Activated CD4-positive, alpha-beta T cell treated with anti-CD3 and anti-CD28 coated beads, Interleukin-2, amount 50 U/mL, for 24 hours (primary cell): ENCODE results near the gene CHAC1.

Experiments
- DNase-seq, 2 donors: peaks; one replicate each; pipeline ENCODE4 v3.0.0-alpha.2; 2020; ENCODE audit warnings: low read depth in 1 of 2, low spot score in 1 of 2

CHAC1 gene

GRCh38 chr15:40923551-40923950, 29.7 kb upstream of the CHAC1 start:
- no peak for DNase-seq

GRCh38 chr15:40925495-40925862, 27.8 kb upstream of the CHAC1 start:
- DNase-seq: no peak

DNA sequence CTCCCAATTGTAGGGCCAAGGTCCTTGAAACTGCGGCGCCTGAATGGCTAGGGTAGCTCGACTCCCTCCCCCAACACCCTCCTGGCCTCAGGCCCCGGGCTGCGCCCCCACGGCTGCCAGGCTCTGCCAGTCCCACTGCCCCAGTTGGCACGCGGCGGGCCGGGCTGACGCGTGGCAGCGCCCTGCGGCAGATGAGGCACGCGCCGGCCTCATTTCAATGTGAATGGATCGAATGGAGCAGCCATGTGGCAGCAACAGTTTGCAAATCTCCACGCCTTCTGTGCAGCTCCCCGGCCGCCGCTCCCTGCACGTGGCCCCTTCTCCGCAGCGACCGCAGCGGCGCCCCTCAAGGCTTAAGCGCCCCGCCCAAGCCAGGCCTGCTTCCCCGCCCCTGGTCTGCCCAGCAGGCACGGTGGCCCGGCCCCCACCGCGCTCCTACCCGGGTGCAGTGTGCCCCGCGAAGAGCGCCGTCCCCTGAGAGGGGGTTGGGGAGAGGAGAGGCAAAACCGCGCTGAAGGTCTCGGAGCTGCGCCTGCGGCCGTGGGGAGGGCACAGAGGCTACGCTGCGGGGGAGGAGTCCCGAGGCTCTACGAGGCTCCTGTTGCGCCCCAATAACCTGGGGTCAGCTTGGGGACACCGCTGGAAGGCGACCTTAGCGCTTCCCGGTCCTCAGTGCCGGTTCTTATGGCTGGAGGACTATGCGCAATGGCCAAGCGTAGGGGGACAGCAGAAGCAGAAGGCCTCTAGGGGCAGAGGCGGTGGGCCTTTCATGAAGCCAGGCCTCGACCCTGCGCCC, 27.2 kb upstream of the CHAC1 start:
- DNase-seq: no peak

DNA sequence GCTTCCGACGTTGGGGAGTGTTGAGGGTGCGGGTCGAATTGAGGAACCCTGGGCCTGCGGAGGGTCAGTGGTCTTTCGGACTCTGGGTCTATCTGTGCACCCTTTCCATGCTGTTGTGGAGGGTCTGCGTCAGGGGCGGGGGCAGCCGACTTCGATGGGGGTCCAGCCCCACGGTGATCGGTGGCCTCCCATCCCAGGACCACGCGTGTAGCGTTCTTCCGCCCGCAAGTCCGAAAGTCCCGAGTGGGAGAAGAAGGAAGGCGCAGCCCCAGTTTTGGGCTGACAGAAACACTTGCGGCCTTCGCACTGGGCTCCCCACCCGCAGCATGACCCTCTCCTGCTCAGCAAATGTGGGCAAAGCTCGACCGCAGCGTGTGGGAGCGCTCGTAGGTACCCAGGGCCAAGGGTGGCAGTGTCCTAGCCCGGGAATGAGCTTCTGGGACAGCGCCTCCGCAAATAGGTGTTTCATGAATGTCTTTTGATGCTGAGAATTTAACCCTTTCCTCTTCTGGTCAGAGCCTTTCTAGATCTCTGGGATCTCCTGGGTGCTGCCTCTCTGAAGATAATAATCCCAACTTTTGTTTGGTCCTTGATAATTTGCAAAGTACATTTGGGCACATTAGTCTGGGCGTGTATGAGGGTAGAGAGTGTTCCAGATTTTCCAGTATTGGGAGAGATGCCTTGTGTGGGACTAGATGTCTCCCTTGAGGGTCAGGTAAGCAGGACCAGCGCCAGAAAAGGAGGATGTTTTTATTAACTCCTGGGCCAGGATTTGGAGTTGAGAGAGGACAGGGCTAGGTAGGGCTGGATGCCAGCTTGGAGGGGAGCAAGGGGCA, 26.4 kb upstream of the CHAC1 start:
- DNase-seq: no peak

DNA sequence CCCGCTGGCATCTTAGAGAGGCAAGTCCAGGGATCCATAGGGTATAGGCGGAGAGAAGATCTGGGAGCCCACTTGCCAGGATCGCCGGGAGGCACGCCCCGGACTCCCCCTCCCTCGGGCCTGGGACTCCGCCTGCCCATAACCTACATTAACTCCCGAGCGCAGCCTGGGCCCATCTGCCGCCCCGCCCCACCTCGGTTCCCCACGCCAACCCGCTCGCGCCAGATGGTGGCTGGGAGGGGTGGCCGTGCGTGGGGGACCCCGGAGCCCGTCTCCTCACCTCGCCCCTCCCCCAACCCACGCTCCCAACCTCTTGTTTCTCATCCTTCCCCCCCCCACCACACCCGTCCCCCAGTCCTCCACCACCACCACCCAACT, 25.8 kb upstream of the CHAC1 start:
- DNase-seq: no peak

DNA sequence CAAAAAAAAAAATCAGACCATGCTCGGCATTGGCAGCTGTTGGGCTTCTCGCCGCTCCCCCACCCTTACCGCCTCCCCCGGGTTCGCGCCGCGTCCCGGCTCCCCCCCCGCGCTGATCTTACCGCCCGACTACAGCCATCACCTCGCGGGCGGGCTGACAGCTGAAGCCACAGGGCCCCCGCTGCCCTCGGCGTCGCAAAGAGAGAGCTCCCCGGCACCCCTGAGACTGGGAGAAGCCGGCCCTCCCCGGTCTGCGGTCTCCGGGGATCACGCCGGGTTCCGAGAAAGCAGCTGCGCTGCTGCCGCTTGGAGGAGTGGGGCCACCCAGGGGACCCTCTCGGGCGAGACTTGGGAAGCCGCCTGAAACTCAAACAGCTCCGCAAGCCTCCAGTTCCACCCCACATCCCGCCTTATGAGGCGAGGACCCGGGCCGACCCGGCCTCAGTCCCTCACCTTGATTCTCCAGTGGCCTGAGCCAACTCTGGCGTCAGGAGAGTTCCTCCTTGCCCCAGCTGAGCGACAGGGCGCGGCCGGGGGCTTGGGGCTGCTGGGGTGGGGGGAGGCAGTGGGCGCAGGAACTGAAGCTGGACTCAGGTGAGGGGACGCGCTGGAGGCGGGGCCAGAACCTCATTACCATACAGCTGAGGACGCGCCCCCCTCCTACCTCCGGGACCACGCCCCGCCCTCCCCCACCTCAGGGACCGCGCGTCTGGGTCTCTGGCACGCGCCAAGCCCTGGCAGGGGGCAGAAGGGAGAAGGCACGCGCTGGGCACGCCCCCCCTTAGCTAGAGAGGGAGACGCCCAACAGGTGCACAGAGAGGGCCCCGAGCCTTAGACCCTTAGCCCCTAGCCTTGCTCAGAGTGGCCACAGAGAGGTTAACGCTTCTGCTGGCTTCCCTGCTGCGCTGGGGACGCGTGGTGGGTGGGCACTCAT, 25.1 kb upstream of the CHAC1 start:
- DNase-seq: no peak

GRCh38 chr15:40928821-40929659, 24.2 kb upstream of the CHAC1 start, which contains the start of gene DLL4:
Gene DLL4 (plus strand): TSS chr15:40929340. CDS start chr15:40929669, 329 bp downstream.
- DNase-seq: no peak

DNA sequence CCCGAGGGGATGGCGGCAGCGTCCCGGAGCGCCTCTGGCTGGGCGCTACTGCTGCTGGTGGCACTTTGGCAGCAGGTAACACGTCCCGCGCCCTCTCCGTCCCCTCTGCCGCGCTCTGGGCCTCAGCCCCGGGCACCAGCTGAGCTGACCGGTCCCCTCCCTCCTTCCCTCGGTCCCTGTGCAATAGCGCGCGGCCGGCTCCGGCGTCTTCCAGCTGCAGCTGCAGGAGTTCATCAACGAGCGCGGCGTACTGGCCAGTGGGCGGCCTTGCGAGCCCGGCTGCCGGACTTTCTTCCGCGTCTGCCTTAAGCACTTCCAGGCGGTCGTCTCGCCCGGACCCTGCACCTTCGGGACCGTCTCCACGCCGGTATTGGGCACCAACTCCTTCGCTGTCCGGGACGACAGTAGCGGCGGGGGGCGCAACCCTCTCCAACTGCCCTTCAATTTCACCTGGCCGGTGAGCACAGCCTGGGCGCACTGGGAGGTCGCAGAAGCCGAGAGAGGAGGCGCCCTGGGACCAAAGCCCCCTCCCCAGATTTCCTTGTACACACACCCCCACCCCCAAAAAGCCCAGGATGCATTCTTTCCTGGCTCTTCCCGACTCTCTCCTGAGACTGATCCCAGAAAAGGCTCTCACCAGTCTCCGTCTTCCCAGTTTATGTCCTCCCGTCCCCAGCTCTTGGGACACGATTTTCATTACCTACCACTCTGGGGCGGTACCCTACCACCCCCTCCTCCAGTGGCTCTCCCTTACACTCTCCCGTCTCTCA, 23.4 kb upstream of the CHAC1 start:
- no peak for DNase-seq

GRCh38 chr15:40930430-40931299, 22.6 kb upstream of the CHAC1 start:
- DNase-seq: no peak

- no peak for DNase-seq
These were observed 21.8 kb upstream of the CHAC1 start for GRCh38 chr15:40931300-40932142.

- no peak for DNase-seq
These were observed 21.1 kb upstream of the CHAC1 start for GRCh38 chr15:40932156-40932555.

DNA sequence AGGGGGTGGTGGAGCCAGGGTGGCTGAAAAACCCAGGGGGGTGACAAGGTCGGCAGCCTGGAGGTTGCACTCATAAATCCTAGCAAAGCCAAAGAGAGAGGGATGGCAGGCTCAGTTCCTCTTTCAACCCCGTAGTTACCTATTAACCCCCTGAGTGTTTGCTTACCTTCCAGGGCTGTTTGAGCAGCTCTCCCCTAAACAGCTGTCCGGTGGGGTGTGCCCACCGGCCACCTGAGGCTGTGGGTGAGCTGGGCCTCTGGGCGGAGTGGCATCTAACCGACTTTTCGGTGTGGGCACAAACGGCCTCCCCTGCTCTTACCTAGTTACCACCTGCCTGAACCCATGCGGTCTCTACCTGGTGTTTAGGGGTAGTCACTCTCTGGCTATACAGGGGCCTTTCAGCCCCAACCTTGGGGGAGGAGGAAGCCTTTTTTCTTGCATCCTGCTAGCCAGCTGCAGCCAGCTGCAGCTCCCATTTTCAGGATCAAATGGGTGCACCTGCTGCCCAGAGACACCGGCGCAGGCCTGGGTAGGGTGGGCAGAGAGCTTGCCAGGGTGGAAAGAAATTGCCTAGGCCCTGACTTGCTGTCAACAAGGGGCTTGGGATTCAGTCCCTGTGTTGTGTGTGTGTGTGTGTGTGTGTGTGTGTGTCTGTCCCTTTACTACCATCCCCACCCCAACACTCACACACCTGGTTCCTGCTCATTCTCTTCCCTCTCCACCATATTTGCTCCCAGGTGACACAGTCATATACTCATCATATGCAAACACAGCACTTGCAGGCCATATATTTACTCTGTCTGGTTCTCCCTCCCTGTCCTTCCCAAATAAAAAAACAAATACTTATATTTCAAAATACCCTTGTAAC, 20.4 kb upstream of the CHAC1 start:
- no peak for DNase-seq

DNA sequence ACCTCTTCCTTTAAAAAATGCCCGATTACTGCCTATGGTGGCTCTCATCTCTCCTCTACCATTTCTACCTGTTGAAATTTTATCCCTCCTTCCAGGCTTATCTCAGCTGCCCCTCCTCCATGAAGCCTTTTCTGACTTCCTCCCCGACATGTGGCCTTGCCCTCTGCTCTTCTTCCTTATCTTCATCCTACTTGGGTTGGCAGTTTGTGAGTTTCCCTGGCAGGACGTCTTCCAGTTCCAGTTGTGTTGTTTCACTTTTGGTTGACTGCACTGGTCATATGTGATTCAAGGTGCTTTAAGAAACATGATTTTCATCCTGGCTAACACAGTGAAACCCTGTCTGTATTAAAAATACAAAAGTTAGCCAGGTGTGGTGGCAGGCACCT, 19.8 kb upstream of the CHAC1 start:
- DNase-seq: no peak

DNA sequence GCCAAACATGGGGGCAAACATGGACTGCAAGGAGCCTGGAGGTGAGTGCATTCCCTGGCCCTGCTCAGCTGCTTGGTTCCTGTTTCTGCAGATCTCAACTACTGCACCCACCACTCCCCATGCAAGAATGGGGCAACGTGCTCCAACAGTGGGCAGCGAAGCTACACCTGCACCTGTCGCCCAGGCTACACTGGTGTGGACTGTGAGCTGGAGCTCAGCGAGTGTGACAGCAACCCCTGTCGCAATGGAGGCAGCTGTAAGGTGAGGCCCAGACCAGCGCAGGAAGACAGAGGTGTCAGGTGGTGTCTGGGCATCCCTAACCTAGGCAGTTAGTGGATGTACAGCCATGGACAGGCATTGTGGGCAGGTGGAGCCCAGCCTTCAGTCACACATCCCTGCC, 18.8 kb upstream of the CHAC1 start:
- DNase-seq: no peak

DNA sequence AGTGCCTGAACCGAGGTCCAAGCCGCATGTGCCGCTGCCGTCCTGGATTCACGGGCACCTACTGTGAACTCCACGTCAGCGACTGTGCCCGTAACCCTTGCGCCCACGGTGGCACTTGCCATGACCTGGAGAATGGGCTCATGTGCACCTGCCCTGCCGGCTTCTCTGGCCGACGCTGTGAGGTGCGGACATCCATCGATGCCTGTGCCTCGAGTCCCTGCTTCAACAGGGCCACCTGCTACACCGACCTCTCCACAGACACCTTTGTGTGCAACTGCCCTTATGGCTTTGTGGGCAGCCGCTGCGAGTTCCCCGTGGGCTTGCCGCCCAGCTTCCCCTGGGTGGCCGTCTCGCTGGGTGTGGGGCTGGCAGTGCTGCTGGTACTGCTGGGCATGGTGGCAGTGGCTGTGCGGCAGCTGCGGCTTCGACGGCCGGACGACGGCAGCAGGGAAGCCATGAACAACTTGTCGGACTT, 17.0 kb upstream of the CHAC1 start:
- DNase-seq: no peak

DNA sequence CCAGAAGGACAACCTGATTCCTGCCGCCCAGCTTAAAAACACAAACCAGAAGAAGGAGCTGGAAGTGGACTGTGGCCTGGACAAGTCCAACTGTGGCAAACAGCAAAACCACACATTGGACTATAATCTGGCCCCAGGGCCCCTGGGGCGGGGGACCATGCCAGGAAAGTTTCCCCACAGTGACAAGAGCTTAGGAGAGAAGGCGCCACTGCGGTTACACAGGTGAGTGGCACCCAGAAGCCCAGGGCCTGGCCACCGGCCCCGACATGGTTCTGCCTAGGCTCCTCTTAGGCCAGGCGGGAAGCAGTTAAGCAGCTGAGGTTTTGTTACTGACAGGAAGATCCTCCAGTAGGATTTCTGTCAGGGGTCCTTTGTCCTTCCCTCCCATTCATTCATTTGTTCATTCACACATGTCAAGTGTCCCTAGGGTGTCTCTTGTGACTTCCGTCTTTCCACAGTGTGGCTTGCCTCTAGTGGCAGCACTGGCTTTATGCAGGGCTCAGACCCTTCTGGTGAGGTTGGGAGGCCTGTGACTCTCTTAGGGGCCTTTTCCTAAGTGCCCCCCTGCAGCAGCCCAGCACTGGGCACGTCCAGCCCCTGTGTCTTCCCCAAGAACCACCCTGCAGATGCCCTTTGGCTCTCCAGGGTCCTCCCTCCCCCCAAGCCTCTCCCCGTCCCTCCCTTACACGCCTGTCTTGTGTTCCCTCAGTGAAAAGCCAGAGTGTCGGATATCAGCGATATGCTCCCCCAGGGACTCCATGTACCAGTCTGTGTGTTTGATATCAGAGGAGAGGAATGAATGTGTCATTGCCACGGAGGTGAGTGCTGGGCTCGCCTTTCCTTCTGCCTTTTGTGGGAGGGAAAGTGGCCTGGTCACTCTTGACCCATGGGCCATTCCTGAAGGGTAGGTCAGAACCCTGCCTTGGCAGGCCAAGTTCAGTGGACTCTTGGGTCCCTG, 16.3 kb upstream of the CHAC1 start:
- DNase-seq: no peak
